ENCODE data around the gene MFNG. TPM values are rescaled to one million over a fixed set of nuclear protein-coding genes. Genes with fewer than 3 reads are reported as not detected.
"Not testable (repeated sequence)": the region's sequence is repeated elsewhere in the genome, so short reads cannot be mapped to it uniquely, and the experiment has no call there.

The MFNG gene
- total RNA-seq: 4.3 TPM

GRCh38 chr22:37486224-37486845, at the start of gene MFNG:
MFNG (minus strand) TSS chr22:37486384; CDS start chr22:37486177, 207 bp downstream.
- peak; percentile 58 for ATAC-seq

GRCh38 chr22:37535159-37535558, 49.0 kb upstream of the MFNG start:
- no peak for ATAC-seq

- ATAC-seq: no peak
Measured at GRCh38 chr22:37534445-37534844, 48.3 kb upstream of the MFNG start.

- no peak for ATAC-seq
Measured at GRCh38 chr22:37533995-37534394, 47.8 kb upstream of the MFNG start.

GRCh38 chr22:37529652-37530345, 43.6 kb upstream of the MFNG start:
- no peak for ATAC-seq

GRCh38 chr22:37527952-37528351, 41.8 kb upstream of the MFNG start:
- not testable (repeated sequence) for ATAC-seq

- not testable (repeated sequence) for ATAC-seq
Measured at GRCh38 chr22:37527081-37527752, 41.0 kb upstream of the MFNG start.

- ATAC-seq: peak; percentile 76
Measured at GRCh38 chr22:37526376-37526775, 40.2 kb upstream of the MFNG start.

- peak; percentile 47 for ATAC-seq
Measured at GRCh38 chr22:37525746-37526350, 39.7 kb upstream of the MFNG start.

GRCh38 chr22:37525073-37525745, 39.0 kb upstream of the MFNG start:
- ATAC-seq: peak; percentile 83

GRCh38 chr22:37522482-37522881, 36.3 kb upstream of the MFNG start:
- no peak for ATAC-seq

- no peak for ATAC-seq
Measured at GRCh38 chr22:37521236-37521739, 35.1 kb upstream of the MFNG start.

GRCh38 chr22:37520776-37521191, 34.6 kb upstream of the MFNG start:
- ATAC-seq: no peak

- ATAC-seq: peak; percentile 42
Measured at GRCh38 chr22:37519268-37520195, 33.3 kb upstream of the MFNG start, which contains the start of gene CARD10. CARD10 (minus strand) TSS chr22:37519415; CDS start chr22:37519200, 215 bp downstream.

GRCh38 chr22:37518509-37519267, 32.5 kb upstream of the MFNG start:
- peak; percentile 17 for ATAC-seq

- ATAC-seq: peak; percentile 54
Measured at GRCh38 chr22:37517826-37518450, 31.8 kb upstream of the MFNG start.

- ATAC-seq: no peak
Measured at GRCh38 chr22:37516456-37516855, 30.3 kb upstream of the MFNG start.

GRCh38 chr22:37515901-37516300, 29.7 kb upstream of the MFNG start:
- ATAC-seq: no peak

GRCh38 chr22:37514526-37515051, 28.4 kb upstream of the MFNG start:
- no peak for ATAC-seq

All from esophagus mucosa (tissue), 1 donor.